ENCODE data around the gene PRF1. TPM values are rescaled to one million over a fixed set of nuclear protein-coding genes. Genes with fewer than 3 reads are reported as not detected.
A peak's percentile ranks its signal among the peaks of the same experiment; 100 is the strongest.

Gene PRF1
- total RNA-seq, result 29.5 TPM
- long read RNA-seq, transcript PRF1-201 (3 exons, 2,492 nt), result major isoform, 37 of 57 reads
- long read RNA-seq, partial matches to known transcripts, result 9 of 57 reads
- long read RNA-seq, other reads (novel, unspliced or antisense), result 10 of 57 reads

- no peaks in the 10 kb centered on the region for H3K9me3 ChIP-seq
- peak; percentile 60 to 68 for ATAC-seq
- no peaks in the 10 kb centered on the region for H3K27me3 ChIP-seq (ENCODE audit: low read depth)
- DNase-seq, result peak; percentile 65
- intact Hi-C loops (cut with DNase I), result no loop called here
- H3K27ac ChIP-seq, result peak within 1 kb of the TSS; percentile 58
- no peaks in the 10 kb centered on the region for H3K36me3 ChIP-seq
- no peaks in the 10 kb centered on the region for H3K4me1 ChIP-seq
- TF ChIP-seq, protein P1, sequence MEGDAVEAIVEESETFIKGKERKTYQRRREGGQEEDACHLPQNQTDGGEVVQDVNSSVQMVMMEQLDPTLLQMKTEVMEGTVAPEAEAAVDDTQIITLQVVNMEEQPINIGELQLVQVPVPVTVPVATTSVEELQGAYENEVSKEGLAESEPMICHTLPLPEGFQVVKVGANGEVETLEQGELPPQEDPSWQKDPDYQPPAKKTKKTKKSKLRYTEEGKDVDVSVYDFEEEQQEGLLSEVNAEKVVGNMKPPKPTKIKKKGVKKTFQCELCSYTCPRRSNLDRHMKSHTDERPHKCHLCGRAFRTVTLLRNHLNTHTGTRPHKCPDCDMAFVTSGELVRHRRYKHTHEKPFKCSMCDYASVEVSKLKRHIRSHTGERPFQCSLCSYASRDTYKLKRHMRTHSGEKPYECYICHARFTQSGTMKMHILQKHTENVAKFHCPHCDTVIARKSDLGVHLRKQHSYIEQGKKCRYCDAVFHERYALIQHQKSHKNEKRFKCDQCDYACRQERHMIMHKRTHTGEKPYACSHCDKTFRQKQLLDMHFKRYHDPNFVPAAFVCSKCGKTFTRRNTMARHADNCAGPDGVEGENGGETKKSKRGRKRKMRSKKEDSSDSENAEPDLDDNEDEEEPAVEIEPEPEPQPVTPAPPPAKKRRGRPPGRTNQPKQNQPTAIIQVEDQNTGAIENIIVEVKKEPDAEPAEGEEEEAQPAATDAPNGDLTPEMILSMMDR (IDR thresholded peaks at IDR 0.05), result no peak
- H3K4me3 ChIP-seq, result peak within 1 kb of the TSS; percentile 38
These were observed at the start of gene PRF1 for GRCh38 chr10:70602665-70603448. PRF1 (minus strand) TSS chr10:70602741; CDS start chr10:70600902, 1,839 bp downstream.

GRCh38 chr10:70651661-70652060, 49.1 kb upstream of the PRF1 start:
- TF ChIP-seq, protein P1 (IDR thresholded peaks at IDR 0.05), result no peak
- no peak overlapping the region for H3K4me3 ChIP-seq
- no peaks in the 10 kb centered on the region for H3K36me3 ChIP-seq
- intact Hi-C loops (cut with DNase I), result no loop called here
- DNase-seq (no peak), ATAC-seq (no peak)
- no peaks in the 10 kb centered on the region for H3K9me3 ChIP-seq
- H3K27me3 ChIP-seq (ENCODE audit: low read depth), result no peaks in the 10 kb centered on the region
- H3K27ac ChIP-seq, result no peak overlapping the region
- H3K4me1 ChIP-seq, result no peaks in the 10 kb centered on the region

DNA sequence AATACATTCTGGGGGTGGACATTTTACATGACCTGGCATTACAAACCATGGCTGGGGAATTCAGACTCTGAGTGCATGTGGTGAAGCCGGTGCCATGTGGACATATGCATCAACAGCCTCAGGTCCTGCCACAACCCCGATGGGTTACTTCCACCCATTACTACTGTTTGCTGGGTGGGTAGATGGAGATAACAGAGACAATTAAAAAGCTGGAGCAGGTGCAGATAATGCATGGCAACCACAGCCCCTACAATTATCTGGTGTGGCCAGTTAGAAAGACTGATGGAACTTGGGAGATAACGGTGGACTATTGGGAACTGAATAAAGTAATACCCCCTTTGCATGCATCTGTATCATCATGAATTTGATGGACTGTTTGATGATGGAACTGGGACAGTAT, 48.2 kb upstream of the PRF1 start:
- H3K27me3 ChIP-seq (ENCODE audit: low read depth), result no peaks in the 10 kb centered on the region
- ATAC-seq (no peak), DNase-seq (no peak)
- no peaks in the 10 kb centered on the region for H3K9me3 ChIP-seq
- H3K36me3 ChIP-seq, result no peaks in the 10 kb centered on the region
- TF ChIP-seq, protein P1 (IDR thresholded peaks at IDR 0.05), result no peak
- intact Hi-C loops (cut with DNase I), result no loop called here
- no peaks in the 10 kb centered on the region for H3K4me1 ChIP-seq
- H3K4me3 ChIP-seq, result no peak overlapping the region
- H3K27ac ChIP-seq, result no peak overlapping the region

DNA sequence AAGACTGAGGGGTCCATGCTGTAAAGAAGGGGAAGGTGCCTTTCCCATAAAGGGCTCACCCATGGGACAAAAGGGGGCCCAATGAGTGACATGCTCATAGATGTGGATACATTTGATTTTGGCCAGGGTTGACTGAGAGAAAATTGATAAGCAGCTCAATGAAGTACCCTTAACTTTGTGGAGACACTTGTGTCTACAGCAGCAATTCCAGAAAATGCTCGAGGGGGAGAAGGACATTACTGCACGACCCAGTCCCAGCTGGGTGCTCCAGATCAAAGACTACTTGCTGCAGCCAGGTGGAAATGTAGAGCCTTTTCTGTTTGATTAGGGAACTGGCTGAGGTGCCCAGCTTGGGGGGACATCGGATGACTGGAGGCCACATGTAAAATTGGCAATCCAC, 47.6 kb upstream of the PRF1 start:
- intact Hi-C loops (cut with DNase I), result no loop called here
- ATAC-seq (no peak), DNase-seq (no peak)
- Histone ChIP-seq H3K36me3 (no peaks in the 10 kb centered on the region), H3K9me3 (no peaks in the 10 kb centered on the region), H3K4me1 (no peaks in the 10 kb centered on the region), H3K27me3 (ENCODE audit: low read depth) (no peaks in the 10 kb centered on the region), H3K27ac (no peak overlapping the region), H3K4me3 (no peak overlapping the region)
- TF ChIP-seq, protein P1 (IDR thresholded peaks at IDR 0.05), result no peak

- no peak overlapping the region for H3K27ac ChIP-seq
- no peak overlapping the region for H3K4me3 ChIP-seq
- DNase-seq, result no peak
- no peak for ATAC-seq
- H3K4me1 ChIP-seq, result no peaks in the 10 kb centered on the region
- no peaks in the 10 kb centered on the region for H3K9me3 ChIP-seq
- TF ChIP-seq, protein P1 (IDR thresholded peaks at IDR 0.05), result no peak
- intact Hi-C loops (cut with DNase I), result no loop called here
- H3K27me3 ChIP-seq (ENCODE audit: low read depth), result no peaks in the 10 kb centered on the region
- H3K36me3 ChIP-seq, result no peaks in the 10 kb centered on the region
These were observed 47.0 kb upstream of the PRF1 start for GRCh38 chr10:70649526-70649925.

All from lower lobe of right lung (tissue), 2 donors.